ENCODE results near the gene EHMT1. TPM values are rescaled to one million over a fixed set of nuclear protein-coding genes. Genes with fewer than 3 reads are reported as not detected.

EHMT1 gene
- total RNA-seq, 1 donor, result 46.3 TPM

DNA sequence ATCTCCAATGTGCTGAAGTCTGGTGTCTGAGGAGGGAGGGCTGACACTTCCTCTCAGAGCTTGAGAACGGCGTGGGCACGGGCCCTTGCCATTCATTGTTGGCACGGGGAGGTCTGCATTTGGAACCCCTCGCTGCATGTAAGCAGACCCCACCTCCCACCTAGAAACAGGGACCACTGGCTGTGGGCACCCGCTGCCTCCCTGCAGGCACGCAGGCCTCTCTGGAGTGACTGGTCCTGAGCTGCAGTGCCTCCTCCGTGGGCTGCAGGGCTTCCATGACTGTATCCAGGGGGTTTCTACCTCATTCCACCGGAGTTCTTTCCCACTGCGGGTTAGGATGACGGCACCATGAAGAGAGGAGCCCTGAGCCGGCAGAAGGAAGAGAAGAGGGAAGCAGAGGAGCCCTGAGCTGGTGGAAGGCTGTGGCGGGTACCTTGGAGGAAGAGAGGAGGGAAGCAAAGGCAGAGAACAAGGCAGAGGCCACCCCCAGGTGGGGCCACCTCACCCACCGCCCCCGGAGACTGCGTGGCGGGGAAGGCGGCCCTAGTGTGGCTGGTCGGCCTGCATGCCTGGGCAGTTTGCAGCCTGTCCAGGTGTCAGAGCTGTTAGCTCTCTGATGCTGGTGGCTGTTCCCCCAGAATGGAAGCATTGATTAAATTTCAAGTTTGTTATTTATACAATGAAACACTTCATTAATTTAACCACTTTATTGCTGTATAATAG, 183.9 kb downstream of the EHMT1 start:
- DNase-seq (ENCODE audit: insufficient read length, low spot score, missing footprints), result no peak
- H3K79me2 ChIP-seq (ENCODE audit: insufficient read depth, low read length), result no peaks in the 10 kb centered on the region
- H3K4me3 ChIP-seq (ENCODE audit: insufficient read depth, low read length), result no peak overlapping the region
- no peaks in the 10 kb centered on the region for H3K27me3 ChIP-seq (ENCODE audit: insufficient read depth, low read length)
- TF ChIP-seq, protein P1, sequence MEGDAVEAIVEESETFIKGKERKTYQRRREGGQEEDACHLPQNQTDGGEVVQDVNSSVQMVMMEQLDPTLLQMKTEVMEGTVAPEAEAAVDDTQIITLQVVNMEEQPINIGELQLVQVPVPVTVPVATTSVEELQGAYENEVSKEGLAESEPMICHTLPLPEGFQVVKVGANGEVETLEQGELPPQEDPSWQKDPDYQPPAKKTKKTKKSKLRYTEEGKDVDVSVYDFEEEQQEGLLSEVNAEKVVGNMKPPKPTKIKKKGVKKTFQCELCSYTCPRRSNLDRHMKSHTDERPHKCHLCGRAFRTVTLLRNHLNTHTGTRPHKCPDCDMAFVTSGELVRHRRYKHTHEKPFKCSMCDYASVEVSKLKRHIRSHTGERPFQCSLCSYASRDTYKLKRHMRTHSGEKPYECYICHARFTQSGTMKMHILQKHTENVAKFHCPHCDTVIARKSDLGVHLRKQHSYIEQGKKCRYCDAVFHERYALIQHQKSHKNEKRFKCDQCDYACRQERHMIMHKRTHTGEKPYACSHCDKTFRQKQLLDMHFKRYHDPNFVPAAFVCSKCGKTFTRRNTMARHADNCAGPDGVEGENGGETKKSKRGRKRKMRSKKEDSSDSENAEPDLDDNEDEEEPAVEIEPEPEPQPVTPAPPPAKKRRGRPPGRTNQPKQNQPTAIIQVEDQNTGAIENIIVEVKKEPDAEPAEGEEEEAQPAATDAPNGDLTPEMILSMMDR (IDR thresholded peaks at IDR 0.05; ENCODE audit: extremely low read depth, low read depth, low read length), result no peak
- H3K36me3 ChIP-seq (ENCODE audit: insufficient read depth, low read length), result peaks cover 38% of the 10 kb centered on the region
- no peaks in the 10 kb centered on the region for H3K9me3 ChIP-seq (ENCODE audit: low read depth, low read length)
- no peak overlapping the region for H3K27ac ChIP-seq (ENCODE audit: low read depth, low read length)
- H3K4me1 ChIP-seq (ENCODE audit: insufficient read depth, low read length), result no peaks in the 10 kb centered on the region
- H2AFZ ChIP-seq (ENCODE audit: low read length), result no peak overlapping the region
- no peaks in the 10 kb centered on the region for H4K20me1 ChIP-seq (ENCODE audit: insufficient read depth, low read length)
- H3K4me2 ChIP-seq (ENCODE audit: insufficient read depth, low read length), result no peak overlapping the region

GRCh38 chr9:137804908-137805630, 186.3 kb downstream of the EHMT1 start:
- H3K4me2 ChIP-seq (ENCODE audit: insufficient read depth, low read length), result no peak overlapping the region
- no peaks in the 10 kb centered on the region for H3K9me3 ChIP-seq (ENCODE audit: low read depth, low read length)
- no peaks in the 10 kb centered on the region for H4K20me1 ChIP-seq (ENCODE audit: insufficient read depth, low read length)
- peaks cover 26% of the 10 kb centered on the region for H3K36me3 ChIP-seq (ENCODE audit: insufficient read depth, low read length)
- H3K27ac ChIP-seq (ENCODE audit: low read depth, low read length), result no peak overlapping the region
- no peaks in the 10 kb centered on the region for H3K4me1 ChIP-seq (ENCODE audit: insufficient read depth, low read length)
- TF ChIP-seq, protein P1 (IDR thresholded peaks at IDR 0.05; ENCODE audit: extremely low read depth, low read depth, low read length), result no peak
- H2AFZ ChIP-seq (ENCODE audit: low read length), result no peak overlapping the region
- no peaks in the 10 kb centered on the region for H3K79me2 ChIP-seq (ENCODE audit: insufficient read depth, low read length)
- peak; percentile 75 for DNase-seq (ENCODE audit: insufficient read length, low spot score, missing footprints)
- H3K4me3 ChIP-seq (ENCODE audit: insufficient read depth, low read length), result no peak overlapping the region
- H3K27me3 ChIP-seq (ENCODE audit: insufficient read depth, low read length), result no peaks in the 10 kb centered on the region

- H3K79me2 ChIP-seq (ENCODE audit: insufficient read depth, low read length), result no peaks in the 10 kb centered on the region
- TF ChIP-seq, protein P1 (IDR thresholded peaks at IDR 0.05; ENCODE audit: extremely low read depth, low read depth, low read length), result no peak
- H3K36me3 ChIP-seq (ENCODE audit: insufficient read depth, low read length), result peaks cover 17% of the 10 kb centered on the region
- no peaks in the 10 kb centered on the region for H3K27me3 ChIP-seq (ENCODE audit: insufficient read depth, low read length)
- H4K20me1 ChIP-seq (ENCODE audit: insufficient read depth, low read length), result no peaks in the 10 kb centered on the region
- H3K27ac ChIP-seq (ENCODE audit: low read depth, low read length), result no peak overlapping the region
- H3K4me3 ChIP-seq (ENCODE audit: insufficient read depth, low read length), result no peak overlapping the region
- peak; percentile 65 for DNase-seq (ENCODE audit: insufficient read length, low spot score, missing footprints)
- no peak overlapping the region for H2AFZ ChIP-seq (ENCODE audit: low read length)
- H3K4me2 ChIP-seq (ENCODE audit: insufficient read depth, low read length), result no peak overlapping the region
- H3K9me3 ChIP-seq (ENCODE audit: low read depth, low read length), result no peaks in the 10 kb centered on the region
- no peaks in the 10 kb centered on the region for H3K4me1 ChIP-seq (ENCODE audit: insufficient read depth, low read length)
These were observed 189.2 kb downstream of the EHMT1 start for GRCh38 chr9:137807721-137808703.
